ENCODE measurements around the gene ZFHX3.
A peak's percentile ranks its signal among the peaks of the same experiment; 100 is the strongest.

Gene ZFHX3

DNA sequence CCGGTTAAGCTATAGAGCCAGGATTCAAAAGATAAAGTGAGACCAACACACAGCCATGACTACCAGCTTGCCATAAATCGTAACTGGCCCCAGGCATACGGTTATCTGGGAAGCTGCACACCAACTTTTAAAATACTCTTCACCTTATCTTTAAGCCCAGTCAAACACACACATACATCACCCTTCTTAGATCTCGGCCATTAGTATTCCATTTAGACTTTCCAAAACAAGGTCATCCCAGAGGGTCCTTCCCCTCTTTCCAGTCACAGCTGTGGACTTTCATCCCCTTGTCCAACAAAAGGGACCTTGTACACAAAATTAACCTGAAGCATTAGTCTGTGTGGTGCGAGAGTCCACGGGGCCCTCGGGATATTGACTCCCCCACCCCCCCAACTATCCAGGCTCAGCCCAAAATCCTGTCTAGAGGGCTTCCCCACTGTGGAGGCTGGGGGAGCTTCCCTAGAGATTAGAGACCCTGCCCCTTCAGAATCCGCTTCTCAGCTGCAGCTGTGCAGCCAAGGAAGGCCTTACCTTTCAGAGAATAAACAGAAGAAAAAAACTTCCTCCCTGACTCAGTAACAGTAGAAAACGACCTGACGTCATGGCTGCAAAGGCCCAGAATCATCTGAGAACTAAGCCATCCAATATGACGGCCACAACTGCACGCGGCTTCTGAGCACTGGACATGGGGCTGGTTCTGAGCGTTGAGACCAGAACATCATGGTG, 9.9 kb downstream of the ZFHX3 start:
- DNase-seq: no peak

DNA sequence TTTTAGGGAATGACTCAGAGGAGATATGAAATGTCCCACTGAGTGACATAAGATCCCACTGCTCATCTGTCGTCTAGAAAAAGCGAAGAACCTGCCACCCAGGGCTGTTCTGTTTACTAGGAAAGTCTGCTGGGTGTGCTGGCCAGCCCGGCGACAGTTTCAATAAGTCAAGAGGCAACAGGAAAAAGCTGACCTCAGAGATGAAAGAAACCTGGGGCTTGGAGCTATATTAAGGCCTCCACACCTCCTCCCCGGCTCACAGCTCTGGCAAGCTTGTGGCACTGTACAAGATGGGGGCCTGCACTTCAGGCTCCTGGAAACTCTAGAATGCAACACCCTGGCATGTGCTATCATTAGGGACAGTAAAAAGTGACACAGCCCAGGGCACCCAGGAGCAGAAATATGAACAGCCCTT, 10.6 kb downstream of the ZFHX3 start:
- no peak for DNase-seq

DNA sequence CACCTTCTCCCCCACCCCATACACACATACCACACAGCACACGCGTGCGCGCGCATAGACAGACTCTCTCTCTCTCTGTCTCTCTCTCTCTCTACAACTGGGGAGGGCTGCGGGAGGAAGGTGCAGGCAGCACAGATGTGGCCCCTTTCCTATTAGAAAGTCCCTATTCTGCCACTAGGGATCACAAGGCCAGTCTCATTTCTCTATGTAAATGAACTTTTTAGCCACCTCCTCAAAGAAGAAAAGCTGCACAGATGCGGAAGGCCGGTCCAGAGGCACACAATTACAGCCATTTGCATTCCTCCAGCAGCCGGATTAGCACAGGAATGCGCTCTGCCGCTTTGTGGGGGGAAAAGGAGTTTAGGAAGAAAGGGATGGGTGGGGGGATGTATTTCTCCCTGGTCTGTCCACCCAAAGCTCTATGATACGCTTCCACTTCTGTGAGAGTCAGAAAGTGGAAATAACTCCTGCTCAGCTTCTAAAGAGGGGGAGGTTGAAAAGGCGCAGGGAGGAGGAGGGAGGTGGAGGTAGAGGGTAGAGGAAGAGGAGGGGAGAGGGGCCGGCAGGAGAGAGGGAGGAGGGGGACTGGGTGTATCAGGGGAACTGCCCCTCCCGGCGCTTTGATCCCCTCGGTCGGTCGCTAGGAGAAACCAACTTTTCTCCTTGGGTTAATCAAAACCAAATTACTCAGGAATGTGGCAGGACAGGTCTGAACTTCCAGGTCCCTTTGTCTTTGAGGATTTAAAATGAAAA, 11.7 kb downstream of the ZFHX3 start:
- DNase-seq: no peak

DNA sequence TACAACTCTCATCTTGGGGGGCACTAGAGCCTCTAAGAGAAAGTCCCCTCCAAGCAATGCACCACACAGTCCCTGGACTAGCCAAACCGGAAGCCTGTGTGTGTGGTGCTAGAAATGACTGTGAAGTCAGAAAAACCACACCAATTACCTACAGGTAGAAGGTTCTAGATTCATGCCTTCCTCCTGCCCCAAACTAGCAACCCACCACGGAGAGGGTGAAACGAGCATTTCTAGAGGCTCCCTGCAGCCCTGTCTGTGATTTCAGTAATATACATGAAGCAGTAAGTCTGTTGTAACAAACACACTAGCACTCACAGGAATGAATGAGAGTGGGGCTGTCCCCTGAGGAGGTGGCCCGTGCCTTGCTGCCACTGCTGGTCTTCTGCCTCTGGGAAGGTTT, 13.6 kb downstream of the ZFHX3 start:
- DNase-seq: no peak

DNA sequence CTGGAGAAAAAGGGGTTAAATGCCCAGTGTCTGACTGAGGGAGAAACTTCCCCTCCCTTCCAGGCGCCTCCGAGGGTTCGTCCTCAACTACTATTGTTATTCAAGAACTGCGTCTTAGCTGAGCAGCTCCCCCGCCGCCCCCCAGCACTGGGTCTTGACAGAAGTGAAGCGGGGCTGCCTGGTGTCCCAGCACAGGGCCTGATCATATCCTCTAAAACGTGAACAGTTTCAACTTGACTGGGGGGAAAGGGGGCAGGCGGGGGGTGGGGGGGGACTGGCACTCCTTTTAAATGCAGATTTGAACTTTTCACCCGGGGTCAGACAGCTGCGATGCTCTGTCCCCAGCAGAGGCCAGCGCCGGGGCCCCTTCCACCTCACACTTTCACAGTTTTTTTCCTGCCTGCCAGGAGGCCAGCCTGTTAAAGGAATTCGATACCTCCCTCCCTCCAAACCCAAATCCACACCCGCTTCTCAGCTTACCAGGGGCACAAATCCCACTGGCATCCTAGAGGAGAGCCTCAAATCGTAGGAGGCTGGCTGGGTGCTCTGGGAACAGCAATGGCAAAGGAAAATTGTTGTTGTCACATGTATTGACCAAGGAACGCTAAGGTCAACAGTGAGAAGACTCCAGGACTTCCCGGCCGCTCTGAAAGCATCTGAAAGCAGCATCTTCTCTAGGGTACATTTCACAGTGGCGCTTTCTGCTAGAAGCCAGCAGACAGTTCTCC, 14.5 kb downstream of the ZFHX3 start:
- peak; percentile 33 for DNase-seq

DNA sequence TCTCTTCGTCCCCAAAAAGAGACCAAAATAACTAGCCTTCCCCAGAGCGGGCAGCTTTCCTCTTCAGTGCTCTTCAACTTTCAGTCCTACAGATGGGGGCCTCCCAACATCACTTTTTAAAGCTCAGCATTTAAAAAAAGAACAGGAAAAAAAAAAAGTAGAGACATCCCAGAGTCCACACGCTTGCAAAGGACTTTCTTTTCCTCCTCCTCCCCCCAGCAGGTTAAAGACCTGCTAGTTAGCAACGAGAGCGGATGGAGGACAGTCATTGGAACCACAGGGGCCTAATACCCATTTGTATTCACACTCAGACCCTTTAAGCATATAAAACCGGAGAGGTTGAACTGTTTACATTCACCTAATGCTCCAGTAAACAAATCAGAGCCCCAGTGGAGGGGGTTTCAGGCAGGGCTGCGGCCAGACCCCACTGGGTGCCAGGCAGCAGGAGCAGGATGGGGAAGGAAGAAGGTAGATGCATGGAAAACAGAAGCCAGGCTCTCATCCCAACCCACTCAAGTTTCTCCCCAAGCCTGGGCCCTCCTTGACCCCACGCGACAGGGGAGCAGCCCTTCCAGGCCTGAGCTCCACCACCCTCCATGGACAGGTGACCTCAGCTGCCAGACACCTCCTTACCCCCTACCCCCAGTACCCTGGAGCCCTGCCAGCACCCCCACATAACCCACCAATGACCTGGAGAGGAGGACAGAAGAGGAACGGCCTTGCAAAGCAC, 15.2 kb downstream of the ZFHX3 start:
- no peak for DNase-seq

DNA sequence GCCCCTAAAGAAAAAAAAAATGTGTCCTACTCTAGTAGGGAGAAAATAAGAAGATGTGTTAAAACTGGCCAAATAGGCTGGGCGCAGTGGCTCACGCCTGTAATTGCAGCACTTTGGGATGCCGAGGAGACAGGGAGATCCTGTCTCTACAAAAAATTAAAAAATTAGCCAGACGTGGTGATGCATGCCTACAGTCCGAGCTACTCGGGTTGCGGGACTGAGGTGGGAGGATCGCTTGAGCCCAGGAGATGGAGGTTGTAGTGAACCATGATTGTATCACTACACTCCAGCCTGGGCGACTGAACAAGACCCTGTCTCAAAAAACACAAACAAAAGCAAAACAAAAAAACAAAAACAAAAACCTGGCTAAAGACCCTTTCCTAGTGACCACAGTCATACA, 15.9 kb downstream of the ZFHX3 start:
- no peak for DNase-seq

DNA sequence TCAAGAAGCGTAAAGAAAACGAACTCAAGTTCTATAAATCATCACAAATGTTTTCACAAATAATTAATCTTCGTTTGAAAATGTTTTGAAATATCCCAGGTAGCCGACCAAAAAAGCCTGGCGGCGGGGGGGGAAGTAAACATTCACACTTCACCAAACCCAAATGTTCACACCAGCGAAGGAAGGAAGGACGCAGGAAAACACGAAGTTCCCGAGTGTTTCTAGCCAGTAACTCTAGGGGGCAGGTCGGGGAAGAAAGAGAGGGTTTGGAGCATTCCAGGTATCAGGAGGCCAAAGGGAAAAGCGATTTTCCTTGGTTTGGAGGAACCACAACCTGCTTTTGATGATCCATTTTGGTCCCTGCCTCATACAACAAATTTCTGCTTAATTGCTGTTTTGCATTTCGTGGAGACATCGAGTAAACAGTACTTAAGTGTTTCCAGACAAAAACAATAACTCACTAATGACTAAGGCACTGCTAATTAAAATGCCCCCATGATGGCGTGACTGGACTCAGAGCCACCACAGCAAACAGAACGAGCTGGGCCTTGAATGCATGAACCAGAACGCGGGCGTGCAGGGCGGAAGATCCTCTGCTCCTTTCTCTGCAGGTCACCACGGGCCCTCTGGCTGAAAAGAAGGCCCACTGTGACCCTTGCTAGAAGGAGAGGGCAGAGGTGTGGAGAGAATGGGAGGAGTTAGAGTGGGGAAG, 16.6 kb downstream of the ZFHX3 start:
- no peak for DNase-seq

DNA sequence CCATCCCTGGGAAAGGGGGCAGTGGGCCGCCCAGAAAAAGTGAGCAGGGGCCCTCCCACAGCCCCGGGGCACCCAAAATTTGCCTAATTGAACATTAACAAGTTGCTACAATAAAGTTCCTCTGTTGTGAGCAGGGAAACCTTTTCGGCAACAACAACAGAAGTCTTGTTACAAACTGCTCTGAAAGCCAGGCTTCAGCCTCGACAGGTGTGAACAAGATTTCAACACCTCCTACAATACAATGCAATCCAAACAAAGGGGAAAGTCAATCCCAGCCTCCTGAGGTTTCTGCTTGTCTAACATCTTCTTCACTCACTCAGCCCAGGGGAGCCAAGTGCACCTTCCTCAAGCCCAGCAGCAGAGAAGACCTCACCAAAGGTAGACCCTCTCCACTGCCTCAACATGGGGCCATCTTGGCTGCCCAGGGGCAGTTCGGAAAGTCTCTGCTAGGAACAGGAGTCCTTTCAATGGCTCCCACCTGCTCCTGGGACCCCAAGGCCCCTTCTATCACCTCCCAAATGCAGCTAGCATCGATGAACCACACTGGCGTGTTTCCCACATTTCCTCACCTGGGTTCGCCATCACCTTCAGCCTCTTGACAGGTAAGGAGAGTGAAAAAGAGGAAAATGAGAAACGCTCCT, 19.1 kb downstream of the ZFHX3 start:
- no peak for DNase-seq

DNA sequence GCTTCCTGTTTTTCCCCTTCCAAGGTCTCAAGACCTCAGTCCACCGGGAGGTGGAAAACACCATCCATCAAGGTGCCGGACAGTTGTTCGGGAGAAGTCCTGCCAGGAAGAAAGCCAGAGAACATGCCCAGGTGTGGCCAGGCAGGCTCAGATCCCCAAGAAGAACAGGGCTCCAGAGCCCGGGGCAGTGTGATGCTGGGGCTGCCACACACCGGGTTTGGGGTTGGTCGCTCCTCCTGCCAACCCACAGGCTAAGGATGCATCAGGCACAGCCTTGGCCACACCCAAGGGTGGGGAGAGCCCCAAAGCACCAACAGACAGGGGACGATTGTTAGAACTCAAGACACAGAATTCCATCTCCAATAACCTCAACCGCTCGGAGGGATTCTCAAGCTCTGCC, 19.7 kb downstream of the ZFHX3 start:
- DNase-seq: no peak

DNA sequence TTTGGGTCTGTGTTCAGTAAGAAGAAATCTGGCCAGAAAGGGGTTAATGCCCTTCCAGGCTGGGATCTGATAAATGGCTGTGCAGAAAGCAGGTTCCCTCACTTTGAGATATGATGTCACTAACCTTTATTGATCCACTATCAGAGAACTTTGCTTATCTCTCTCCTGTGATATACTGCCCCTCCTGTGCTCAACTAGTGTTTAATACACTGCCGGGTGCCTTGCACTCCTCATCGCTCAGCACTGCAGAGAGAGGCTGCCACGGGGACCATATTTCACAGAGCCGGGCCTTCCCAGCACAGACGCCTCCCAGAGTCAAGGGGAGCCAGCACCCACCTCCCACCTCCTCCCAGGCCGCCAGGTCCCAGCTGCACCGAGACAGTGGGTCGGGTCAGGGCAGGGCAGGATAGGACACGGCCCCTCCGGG, 20.2 kb downstream of the ZFHX3 start:
- DNase-seq: no peak

DNA sequence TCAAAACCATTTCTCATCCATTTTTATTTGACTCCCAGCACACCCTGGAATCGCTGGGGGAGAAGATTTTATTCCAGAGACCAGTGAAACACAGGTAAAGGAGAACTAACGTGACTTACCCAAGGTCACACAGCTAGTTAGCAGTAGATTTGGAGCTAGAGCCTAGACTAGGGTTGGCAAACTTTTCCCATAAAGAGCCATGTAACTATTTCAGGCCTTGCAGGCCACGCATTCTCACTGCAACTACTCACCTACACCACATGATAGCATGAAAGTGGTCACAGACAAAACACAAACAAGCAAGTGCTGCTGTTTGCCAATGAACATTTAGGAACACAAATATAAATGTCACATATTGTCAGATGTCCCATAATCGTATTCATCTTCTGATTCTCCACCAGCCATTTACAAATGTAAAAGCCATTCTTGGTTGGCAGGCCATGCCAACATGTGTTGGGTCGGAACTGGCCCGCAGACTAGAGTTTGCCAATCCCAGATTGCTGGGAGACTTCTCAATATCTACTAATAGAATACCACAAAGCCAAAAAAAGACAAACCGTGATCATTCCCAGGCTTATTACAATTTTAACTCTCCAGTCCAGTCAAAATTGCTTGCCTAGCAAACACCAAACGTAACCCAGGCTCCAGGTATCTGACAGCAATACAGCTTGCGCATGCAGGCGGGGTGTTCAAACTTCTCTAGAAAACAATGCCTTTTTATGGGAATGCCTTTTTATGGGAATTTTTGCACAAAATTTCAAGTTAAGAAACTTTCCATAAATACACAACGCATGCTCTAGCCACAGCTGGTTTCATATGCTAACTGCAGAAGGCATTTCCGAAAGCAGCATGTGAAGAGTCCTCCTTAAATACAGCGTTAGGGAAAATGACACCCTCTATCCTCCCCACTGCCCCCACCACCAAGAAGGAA, 20.9 kb downstream of the ZFHX3 start:
- no peak for DNase-seq

DNA sequence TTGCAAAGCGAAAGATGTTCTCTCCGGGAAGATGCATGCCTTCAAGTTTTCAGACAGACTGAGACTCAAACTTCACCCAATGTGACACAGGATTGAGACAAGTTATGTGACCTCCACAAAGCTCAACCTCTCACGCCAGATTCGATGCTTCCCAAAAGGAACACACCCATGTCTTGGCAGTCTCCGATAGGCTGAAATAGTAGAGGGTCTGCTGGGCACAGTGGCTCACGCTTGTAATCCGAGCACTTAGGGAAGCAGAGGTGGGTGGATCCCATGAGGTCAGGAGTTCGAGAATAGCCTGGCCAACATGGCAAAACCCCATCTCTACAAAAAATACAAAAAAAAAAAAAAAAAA, 22.1 kb downstream of the ZFHX3 start:
- DNase-seq: no peak

DNA sequence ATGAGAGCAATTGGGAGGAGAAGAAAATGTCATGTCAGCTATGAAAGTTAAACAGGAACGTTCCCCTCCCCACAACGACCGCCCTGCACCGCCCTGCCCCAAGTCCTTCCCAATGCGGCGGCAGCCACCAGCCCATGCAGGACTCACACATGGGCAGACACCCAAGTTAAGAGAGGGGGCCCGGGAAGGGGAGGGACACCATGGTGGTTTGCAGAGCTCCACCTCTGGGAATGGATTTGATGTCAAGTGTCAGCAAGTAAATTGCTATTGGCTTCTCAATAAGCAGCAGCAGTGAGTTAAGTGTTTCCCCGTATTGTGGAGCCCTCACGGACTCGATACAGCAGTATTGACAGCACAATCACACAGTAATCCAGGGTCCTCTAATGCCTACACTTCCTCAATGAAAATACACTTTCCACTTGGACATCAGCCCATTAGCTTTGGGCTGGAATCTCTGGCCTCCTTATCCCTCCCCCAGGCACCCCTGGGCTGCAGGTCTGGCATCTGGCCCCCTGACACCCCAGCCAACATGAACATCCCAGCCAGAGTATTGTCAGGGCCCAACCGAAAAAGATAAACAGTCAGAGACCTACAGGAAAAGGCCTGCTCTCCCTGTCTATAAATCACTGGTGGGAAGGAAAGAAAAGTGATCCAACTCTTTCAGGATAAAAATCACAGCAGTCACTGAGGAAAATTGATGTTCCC, 22.6 kb downstream of the ZFHX3 start:
- DNase-seq: no peak

DNA sequence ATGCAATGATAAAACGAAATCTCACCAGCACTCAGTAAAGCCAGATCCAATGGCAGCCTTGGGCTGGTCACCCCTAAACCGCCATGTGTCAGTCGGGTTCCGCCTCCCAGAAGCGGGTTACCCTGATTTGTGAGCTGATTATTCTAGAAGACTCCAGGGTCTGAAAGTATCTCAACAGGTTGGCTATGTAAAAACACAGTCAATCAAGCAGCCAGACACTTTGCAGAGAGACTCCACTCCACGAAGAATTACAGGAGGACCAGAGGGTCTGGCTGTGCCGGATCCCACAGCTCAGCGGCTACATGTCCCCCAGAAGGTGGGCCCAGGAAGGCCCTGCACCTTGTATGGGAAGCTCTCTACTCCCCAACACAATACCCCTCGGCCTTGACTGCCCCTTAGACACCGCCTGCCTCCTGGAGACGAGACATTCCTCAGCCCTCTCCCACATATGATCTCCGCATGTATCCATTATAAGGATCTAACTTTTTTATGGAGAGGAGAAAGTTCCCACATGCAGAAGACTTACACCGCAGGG, 23.3 kb downstream of the ZFHX3 start:
- DNase-seq: no peak

DNA sequence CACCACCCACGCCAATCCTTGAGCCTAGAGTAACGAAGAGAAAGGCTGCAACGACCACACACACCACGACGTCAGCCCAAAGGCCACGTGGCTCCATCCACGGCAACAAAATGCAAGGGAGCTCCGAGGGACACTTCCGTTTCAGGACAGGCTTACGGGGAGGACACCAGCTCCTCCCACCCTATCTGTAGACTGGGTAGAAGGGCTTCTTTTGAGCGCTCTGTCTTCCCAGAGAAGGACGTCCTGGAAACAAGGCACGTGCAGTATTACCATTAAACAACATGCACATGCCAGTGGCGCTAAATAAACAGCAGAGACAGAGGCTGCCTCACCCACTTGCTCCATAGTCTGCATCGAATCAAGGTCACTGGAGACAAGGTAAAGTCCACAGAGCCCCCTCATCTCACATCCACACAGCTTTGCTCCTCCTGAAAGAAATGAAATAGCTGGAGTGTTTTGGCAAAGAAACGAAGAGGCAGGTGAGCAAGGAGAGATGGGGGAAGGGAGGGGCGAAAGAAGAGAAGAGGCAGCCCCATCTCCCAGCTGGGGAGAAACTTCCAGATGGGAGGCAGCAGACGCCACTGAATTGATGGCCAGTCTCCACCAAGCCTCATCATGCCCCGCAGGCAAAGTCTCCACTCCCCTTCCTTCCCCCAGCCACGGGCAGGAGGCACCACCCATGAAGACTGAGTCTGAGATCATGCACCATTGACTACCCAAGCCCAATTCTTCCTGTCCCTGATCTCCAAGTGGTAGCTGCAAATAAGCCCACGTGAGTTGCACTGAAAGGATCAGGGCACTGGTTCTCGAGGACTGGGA, 24.0 kb downstream of the ZFHX3 start:
- no peak for DNase-seq

DNA sequence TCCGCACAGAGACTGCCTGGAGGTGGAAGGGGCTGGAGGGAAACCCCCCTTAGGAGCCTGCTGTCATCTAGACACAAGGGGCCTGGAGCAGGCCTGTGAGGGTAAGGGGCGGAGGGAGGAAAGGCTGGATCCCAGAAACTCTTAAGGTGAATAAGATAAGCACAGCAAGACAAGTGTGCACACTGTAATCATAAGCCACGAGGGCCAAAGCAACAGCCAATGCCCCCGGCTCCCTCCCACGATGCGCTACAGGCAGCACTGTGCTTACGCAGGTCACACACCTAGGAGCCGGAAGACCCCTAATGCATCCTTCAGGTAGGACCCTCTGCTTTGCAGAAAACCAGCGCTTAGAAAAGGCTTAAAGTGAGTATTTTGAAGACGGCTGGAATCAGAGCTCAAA, 24.6 kb downstream of the ZFHX3 start:
- no peak for DNase-seq

DNA sequence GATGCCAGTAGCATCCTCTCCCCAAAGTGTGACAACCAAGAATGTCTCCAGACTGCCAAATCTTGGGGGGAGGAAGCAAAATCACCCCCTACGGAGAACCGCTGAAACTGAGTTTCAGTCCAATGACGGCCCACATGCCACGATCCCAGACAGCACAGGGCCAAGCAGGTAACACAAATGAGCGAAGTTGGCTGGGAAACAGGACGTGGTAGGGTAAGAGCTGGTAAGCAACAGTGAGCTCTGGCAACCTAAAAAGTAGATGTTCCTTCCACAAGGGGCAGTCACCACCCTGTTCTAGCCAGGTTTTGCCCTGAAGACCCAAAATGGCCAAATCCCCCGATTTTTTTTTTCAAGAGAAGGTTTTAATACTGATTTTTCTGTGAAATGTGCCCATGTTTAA, 25.4 kb downstream of the ZFHX3 start:
- no peak for DNase-seq

DNA sequence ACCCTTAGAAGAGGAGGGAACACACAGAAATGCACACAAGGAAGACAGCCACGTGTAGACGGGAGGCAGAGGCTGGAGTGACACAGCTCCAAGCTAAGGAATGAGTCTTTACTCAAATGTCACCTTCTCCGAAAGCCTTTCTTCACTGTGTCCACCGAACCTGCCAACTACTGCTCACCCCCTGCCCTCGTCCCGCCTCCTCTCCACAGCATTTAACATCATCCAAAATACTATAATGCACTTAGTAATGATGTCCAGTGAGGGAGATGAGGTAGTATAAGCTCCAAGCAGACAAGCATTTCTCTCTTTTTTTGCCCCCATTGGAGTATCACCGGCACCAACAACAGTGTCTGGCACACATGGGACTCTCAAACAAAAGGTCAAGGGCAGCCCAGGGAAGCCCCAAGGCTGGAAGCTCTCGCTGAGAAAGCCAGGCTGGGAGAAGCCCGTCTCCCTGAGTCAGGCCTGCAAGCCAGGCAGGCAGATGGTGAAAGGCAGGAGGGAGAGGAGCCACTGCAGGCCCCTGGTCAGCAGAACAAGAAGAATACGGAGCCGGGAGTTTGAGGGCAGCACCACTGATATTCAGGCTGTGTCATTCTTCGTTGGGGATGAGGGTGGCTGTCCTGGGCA, 25.9 kb downstream of the ZFHX3 start:
- DNase-seq: no peak

All from DMS 273 treated with DMSO at 0.1 percent for 48 hours (cell line).